Measurements from ENCODE around the gene RAPSN.

DNA sequence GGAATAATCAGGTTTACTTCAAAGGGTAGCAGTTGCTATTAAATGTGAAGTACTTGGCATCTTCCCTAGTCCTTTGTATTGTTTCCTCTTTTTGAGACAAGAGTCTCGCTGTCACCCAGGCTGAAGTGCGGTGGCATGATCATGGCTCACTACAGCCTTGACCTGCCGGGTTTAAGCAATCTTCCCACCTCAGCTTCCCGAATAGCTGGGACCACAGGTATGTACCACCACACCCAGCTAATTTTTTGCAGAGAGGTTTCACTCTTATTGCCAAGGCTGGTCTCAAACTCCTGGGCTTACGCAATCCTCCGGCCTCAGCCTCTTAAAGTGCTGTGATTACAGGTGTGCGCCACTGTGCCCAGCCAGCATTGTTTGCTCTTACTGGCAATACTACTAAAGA lies 36.2 kb upstream of the RAPSN start:
- TF ChIP-seq POLR2A (IDR thresholded peaks at IDR 0.05; ENCODE audit: low read length), result no peak
- no peak for TF ChIP-seq GATA1 (IDR thresholded peaks at IDR 0.05; ENCODE audit: low read depth, low read length)
